Psoas muscle (tissue), 8 donors: ENCODE measurements around the gene TTC19. TPM values are rescaled to one million over a fixed set of nuclear protein-coding genes. Genes with fewer than 3 reads are reported as not detected.

ENCODE experiments used
- ATAC-seq, 4 donors: fragments of 200-7000 bp; cut with Tn5 transposase; one replicate each; pipeline ENCODE4 v1.9.1; 2020; ENCODE audit warnings: moderate library complexity in 3 of 4, mild to moderate bottlenecking in 2 of 4
- DNase-seq, 2 donors: peaks; one replicate each; pipeline ENCODE4 v3.0.0-alpha.2; 2020
- H3K27ac ChIP-seq: fragments of 200-600 bp; one replicate; pipeline ENCODE4 v1.8.0; 2022
- H3K27me3 ChIP-seq, 3 donors: fragments of 200-600 bp in 1 of 3; one replicate each; pipeline versions ENCODE4 v1.6.1 to v1.8.0; 2013 to 2022; ENCODE audit warnings: low read length in 2 of 3, mild to moderate bottlenecking in 2 of 3, moderate library complexity in 1 of 3; ENCODE audit not compliant: insufficient read depth in 3 of 3
- H3K36me3 ChIP-seq, 2 donors: fragments of 200-600 bp in 1 of 2; one replicate each; pipeline versions ENCODE4 v1.6.1 to v1.8.0; 2013 to 2022; ENCODE audit warnings: low read depth in 1 of 2, mild to moderate bottlenecking in 1 of 2, moderate library complexity in 1 of 2; ENCODE audit not compliant: insufficient read depth in 1 of 2
- H3K4me1 ChIP-seq: fragments of 200-600 bp; one replicate; pipeline ENCODE4 v1.8.0; 2022
- H3K4me3 ChIP-seq: fragments of 200-600 bp; one replicate; pipeline ENCODE4 v1.8.0; 2022; ENCODE audit warnings: mild to moderate bottlenecking
- H3K9me3 ChIP-seq: fragments of 200-600 bp; one replicate; pipeline ENCODE4 v1.8.0; 2022
- CTCF ChIP-seq: fragments of 200-600 bp; IDR thresholded peaks from one replicate; pipeline ENCODE4 v1.8.0; 2022; ENCODE audit warnings: antibody characterized with exemption
- WGBS, 3 donors: extraction: QIAGEN DNeasy Blood & Tissue Kit; methylation state at CpG; one replicate each; pipeline versions ENCODE4 v1.1.6 to v1.1.7; 2013; 5-methylcytosine and 5-hydroxymethylcytosine counted together
- intact Hi-C, 2 donors: fragments of 100-400 bp; cut with DNase I; formaldehyde crosslinking; loops; one replicate each; pipeline versions ENCODE4 v1.11.0 to v1.14.2; 2022
- polyA plus RNA-seq, 3 donors: library from polyadenylated mRNA; stranded (reverse); fragments of 200-250 nt; gene quantifications; one replicate each; pipeline ENCODE4 v1.2.3, GENCODE V29; 2013
- total RNA-seq, 4 donors: library from RNA; stranded (reverse); fragmentation: NEBNext Ultra II Directional in 2 of 4; extraction: Animal tissue kit (Norgen Biotek cat#: 25700) in 2 of 4; gene quantifications; one replicate each; pipeline versions ENCODE4 v1.2.1 to v1.2.4, GENCODE V29; 2021 to 2023
- donor health status: healthy with polysubstance abuse.
- donor health status: DM: no; HTN: no; CAD: no; lungs with moderate emphysema.
- donor health status: Bipolar disorder and iron deficiency.
- donor health status: healthy.
- donor health status: DM: yes; HTN: yes; CAD: no.
- donor health status: DM: no; HTN: no; CAD: no.
- donor health status: DM: no; HTN: no; CAD: no.
- donor health status: DM: yes; HTN: yes; CAD: no.

The TTC19 gene
- total and polyA plus RNA-seq, 7 donors: 16.5 to 34.2 (median 27.2) TPM

- 66 to 70% (median 69%) methylated on average over 13 of the region's 13 CpGs for WGBS, 3 donors
- TF ChIP-seq CTCF: no peak
- Histone ChIP-seq H3K4me3 (no peak overlapping the region), H3K27me3 (no peaks in the 10 kb centered on the region), H3K4me1 (no peaks in the 10 kb centered on the region), H3K36me3 (no peaks in the 10 kb centered on the region), H3K9me3 (no peaks in the 10 kb centered on the region), H3K27ac (peak overlapping the region; percentile 53)
- no peak for DNase-seq
- no peak for ATAC-seq
- intact Hi-C loops: no loop called here
Measured at GRCh38 chr17:15966183-15966878, 33.3 kb upstream of the TTC19 start.

- TF ChIP-seq CTCF: no peak
- H3K36me3 ChIP-seq: no peaks in the 10 kb centered on the region
- no peaks in the 10 kb centered on the region for H3K9me3 ChIP-seq
- 54 to 71% (median 65%) methylated on average over 11 of the region's 11 CpGs for WGBS, 3 donors
- ATAC-seq (no peak), DNase-seq (no peak)
- H3K4me3 ChIP-seq: no peak overlapping the region
- no peaks in the 10 kb centered on the region for H3K4me1 ChIP-seq
- H3K27me3 ChIP-seq: no peaks in the 10 kb centered on the region
- no peak overlapping the region for H3K27ac ChIP-seq
- intact Hi-C loops: no loop called here
Measured at GRCh38 chr17:15966879-15967248, 32.8 kb upstream of the TTC19 start.

GRCh38 chr17:15967706-15968399 is 31.8 kb upstream of the TTC19 start:
- WGBS, 3 donors: 87 to 91% (median 91%) methylated on average over 11 of the region's 11 CpGs
- DNase-seq: no peak

GRCh38 chr17:15969463-15969862 is 30.2 kb upstream of the TTC19 start:
- 89 to 95% (median 94%) methylated on average over 8 of the region's 8 CpGs for WGBS, 3 donors
- intact Hi-C loops: no loop called here

More at GRCh38 chr17:15967706-15968399, 31.8 kb upstream of the TTC19 start:
- Histone ChIP-seq H3K4me3 (no peak overlapping the region), H3K4me1 (no peaks in the 10 kb centered on the region), H3K36me3 (no peaks in the 10 kb centered on the region), H3K27me3 (no peaks in the 10 kb centered on the region), H3K9me3 (no peaks in the 10 kb centered on the region), H3K27ac (no peak overlapping the region)
- no peak for TF ChIP-seq CTCF
- intact Hi-C loops: no loop called here
- no peak for ATAC-seq

More at GRCh38 chr17:15969463-15969862, 30.2 kb upstream of the TTC19 start:
- TF ChIP-seq CTCF: no peak
- DNase-seq (no peak), ATAC-seq (no peak)
- Histone ChIP-seq H3K4me1 (no peaks in the 10 kb centered on the region), H3K27me3 (no peaks in the 10 kb centered on the region), H3K36me3 (peaks cover 0 to 4% of the 10 kb centered on the region in 2 donors), H3K4me3 (no peak overlapping the region), H3K27ac (no peak overlapping the region), H3K9me3 (no peaks in the 10 kb centered on the region)
